ENCODE measurements around the gene NCAPH2. TPM values are rescaled to one million over a fixed set of nuclear protein-coding genes. Genes with fewer than 3 reads are reported as not detected.

Gene NCAPH2
- total and polyA plus RNA-seq, 9 of the 15 experiments (the other 6 are each of a cell fraction or from before 2014, with no cell fraction given): 3.6 to 88.6 (median 32.4) TPM

DNA sequence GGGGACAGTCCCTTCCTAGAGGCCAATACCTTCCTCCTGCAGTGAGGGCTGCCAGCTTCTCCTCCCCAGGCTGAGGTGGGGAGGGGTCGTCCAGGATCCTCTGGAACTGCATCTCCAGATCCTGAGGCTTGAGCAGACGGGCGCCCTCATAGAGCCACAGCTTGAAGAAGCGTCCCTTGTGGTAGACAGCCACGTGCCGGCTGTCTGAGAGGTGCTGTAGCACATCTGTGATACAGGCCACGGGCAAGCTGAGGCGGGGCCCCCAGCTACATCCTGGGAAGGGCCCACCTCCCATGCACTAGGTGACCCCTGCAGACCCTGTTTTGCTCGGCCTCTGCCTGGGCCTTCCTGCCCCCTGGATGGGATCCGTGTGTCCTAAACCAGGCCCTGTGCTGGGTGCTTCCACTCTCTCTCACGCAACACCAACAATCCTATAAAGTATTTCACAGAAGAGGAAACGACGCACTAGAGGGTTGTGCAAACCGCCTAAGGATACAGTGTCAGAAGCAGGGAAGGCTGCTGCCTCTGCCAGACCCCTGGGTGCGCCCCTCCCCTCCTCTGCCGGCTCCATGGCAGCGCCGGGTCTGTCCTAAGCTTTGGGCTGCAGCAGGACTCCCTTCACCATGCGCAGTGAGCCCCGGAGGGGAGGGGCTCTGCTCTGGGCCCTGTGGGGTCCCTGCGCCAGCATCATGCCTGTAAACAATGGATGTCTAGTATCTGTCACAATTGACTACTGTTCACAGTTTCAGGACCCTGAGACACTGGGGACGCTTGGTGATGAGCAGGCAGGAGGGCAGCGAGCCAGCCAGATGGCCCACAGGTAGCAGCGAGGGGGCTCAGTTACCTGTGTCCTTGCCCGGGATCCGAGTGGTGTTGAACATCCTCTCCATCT is 65.7 kb downstream of the NCAPH2 start:
- DNase-seq (ENCODE audit: extremely low read depth in 1 of 4, low spot score in 3 of 4) (no peak), ATAC-seq (no peak), FAIRE-seq (no peak)
- no peaks in the 10 kb centered on the region for H3K9me1 ChIP-seq (ENCODE audit: control insufficient read depth, insufficient read depth, low read length)
- intact Hi-C loops (cut with micrococcal nuclease): no loop called here
- no peaks in the 10 kb centered on the region for H4K20me1 ChIP-seq (replicated peaks; ENCODE audit: control insufficient read depth, insufficient read depth, low read length)
- WGBS (ENCODE audit: insufficient coverage, low coverage, missing lambda C conversion rate): 62% methylated on average over 16 of the region's 26 CpGs
- no peaks in the 10 kb centered on the region for H3K79me2 ChIP-seq (ENCODE audit: control insufficient read depth, insufficient read depth, low read length)
- no peaks in the 10 kb centered on the region for H3K27me3 ChIP-seq (ENCODE audit: control insufficient read depth in 2 of 2, insufficient read depth in 2 of 2, low read length in 2 of 2)
- in situ Hi-C loops (cut with MboI): no loop called here
- BruUV-seq (replicated peaks): no TSS peak
- no peak overlapping the region for H2AFZ ChIP-seq (ENCODE audit: low read depth, low read length)
- no peak overlapping the region for H3K4me2 ChIP-seq (ENCODE audit: insufficient read depth, low read length)
- no peaks in the 10 kb centered on the region for H3K9me3 ChIP-seq (replicated peaks; ENCODE audit: control insufficient read depth, insufficient read depth, low read depth, low read length)
- ChIA-PET POLR2A (interaction anchor here (0.7 to 1.5 kb wide), 4 partner anchors 8 to 88 kb away, joined by 3 to 5 read pairs (median 3); no protein-coding TSS in a partner anchor), CTCF (ENCODE audit: low intra/inter-chr PET ratio) (no interaction called here)
- no peak overlapping the region for H3K4me3 ChIP-seq
- H3K36me3 ChIP-seq (ENCODE audit: control insufficient read depth, insufficient read depth, low read length): no peaks in the 10 kb centered on the region
- peaks cover 0 to 17% of the 10 kb centered on the region in 2 experiments; a peak in 3 of 5 replicates for H3K4me1 ChIP-seq (replicated peaks in 1 of 2; ENCODE audit: control insufficient read depth in 2 of 2, insufficient read depth in 2 of 2, low read length in 2 of 2)
- H3K9ac ChIP-seq (ENCODE audit: insufficient read depth in 1 of 2, low read depth in 2 of 2, low read length in 2 of 2): no peak overlapping the region
- H3K27ac ChIP-seq (ENCODE audit: extremely low read depth, low read depth, low read length): no peak overlapping the region
- TF ChIP-seq, protein P1, sequence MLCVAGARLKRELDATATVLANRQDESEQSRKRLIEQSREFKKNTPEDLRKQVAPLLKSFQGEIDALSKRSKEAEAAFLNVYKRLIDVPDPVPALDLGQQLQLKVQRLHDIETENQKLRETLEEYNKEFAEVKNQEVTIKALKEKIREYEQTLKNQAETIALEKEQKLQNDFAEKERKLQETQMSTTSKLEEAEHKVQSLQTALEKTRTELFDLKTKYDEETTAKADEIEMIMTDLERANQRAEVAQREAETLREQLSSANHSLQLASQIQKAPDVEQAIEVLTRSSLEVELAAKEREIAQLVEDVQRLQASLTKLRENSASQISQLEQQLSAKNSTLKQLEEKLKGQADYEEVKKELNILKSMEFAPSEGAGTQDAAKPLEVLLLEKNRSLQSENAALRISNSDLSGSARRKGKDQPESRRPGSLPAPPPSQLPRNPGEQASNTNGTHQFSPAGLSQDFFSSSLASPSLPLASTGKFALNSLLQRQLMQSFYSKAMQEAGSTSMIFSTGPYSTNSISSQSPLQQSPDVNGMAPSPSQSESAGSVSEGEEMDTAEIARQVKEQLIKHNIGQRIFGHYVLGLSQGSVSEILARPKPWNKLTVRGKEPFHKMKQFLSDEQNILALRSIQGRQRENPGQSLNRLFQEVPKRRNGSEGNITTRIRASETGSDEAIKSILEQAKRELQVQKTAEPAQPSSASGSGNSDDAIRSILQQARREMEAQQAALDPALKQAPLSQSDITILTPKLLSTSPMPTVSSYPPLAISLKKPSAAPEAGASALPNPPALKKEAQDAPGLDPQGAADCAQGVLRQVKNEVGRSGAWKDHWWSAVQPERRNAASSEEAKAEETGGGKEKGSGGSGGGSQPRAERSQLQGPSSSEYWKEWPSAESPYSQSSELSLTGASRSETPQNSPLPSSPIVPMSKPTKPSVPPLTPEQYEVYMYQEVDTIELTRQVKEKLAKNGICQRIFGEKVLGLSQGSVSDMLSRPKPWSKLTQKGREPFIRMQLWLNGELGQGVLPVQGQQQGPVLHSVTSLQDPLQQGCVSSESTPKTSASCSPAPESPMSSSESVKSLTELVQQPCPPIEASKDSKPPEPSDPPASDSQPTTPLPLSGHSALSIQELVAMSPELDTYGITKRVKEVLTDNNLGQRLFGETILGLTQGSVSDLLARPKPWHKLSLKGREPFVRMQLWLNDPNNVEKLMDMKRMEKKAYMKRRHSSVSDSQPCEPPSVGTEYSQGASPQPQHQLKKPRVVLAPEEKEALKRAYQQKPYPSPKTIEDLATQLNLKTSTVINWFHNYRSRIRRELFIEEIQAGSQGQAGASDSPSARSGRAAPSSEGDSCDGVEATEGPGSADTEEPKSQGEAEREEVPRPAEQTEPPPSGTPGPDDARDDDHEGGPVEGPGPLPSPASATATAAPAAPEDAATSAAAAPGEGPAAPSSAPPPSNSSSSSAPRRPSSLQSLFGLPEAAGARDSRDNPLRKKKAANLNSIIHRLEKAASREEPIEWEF (CRISPR knock-in tag; IDR thresholded peaks at IDR 0.05): no peak
- no peak for TF ChIP-seq RBM15 (IDR thresholded peaks at IDR 0.05; ENCODE audit: insufficient read depth, low read length)
- TF ChIP-seq, protein P2, sequence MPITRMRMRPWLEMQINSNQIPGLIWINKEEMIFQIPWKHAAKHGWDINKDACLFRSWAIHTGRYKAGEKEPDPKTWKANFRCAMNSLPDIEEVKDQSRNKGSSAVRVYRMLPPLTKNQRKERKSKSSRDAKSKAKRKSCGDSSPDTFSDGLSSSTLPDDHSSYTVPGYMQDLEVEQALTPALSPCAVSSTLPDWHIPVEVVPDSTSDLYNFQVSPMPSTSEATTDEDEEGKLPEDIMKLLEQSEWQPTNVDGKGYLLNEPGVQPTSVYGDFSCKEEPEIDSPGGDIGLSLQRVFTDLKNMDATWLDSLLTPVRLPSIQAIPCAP (CRISPR knock-in tag; IDR thresholded peaks at IDR 0.05; ENCODE audit: borderline replicate concordance): no peak
- no peak for TF ChIP-seq TRIM24 (IDR thresholded peaks at IDR 0.05)
- TF ChIP-seq, protein P3, sequence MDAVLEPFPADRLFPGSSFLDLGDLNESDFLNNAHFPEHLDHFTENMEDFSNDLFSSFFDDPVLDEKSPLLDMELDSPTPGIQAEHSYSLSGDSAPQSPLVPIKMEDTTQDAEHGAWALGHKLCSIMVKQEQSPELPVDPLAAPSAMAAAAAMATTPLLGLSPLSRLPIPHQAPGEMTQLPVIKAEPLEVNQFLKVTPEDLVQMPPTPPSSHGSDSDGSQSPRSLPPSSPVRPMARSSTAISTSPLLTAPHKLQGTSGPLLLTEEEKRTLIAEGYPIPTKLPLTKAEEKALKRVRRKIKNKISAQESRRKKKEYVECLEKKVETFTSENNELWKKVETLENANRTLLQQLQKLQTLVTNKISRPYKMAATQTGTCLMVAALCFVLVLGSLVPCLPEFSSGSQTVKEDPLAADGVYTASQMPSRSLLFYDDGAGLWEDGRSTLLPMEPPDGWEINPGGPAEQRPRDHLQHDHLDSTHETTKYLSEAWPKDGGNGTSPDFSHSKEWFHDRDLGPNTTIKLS (IDR thresholded peaks at IDR 0.05; ENCODE audit: borderline replicate concordance, low read depth): no peak
- TF ChIP-seq ZNF717 (CRISPR knock-in tag; IDR thresholded peaks at IDR 0.05): no peak
- TF ChIP-seq SAFB2 (IDR thresholded peaks at IDR 0.05; ENCODE audit: borderline replicate concordance, low read depth, low read length, severe bottlenecking): no peak
- no peak for TF ChIP-seq SMARCA4 (IDR thresholded peaks at IDR 0.05)
- no peak for TF ChIP-seq CREM (IDR thresholded peaks at IDR 0.05; ENCODE audit: low read depth)
- TF ChIP-seq, protein P4, sequence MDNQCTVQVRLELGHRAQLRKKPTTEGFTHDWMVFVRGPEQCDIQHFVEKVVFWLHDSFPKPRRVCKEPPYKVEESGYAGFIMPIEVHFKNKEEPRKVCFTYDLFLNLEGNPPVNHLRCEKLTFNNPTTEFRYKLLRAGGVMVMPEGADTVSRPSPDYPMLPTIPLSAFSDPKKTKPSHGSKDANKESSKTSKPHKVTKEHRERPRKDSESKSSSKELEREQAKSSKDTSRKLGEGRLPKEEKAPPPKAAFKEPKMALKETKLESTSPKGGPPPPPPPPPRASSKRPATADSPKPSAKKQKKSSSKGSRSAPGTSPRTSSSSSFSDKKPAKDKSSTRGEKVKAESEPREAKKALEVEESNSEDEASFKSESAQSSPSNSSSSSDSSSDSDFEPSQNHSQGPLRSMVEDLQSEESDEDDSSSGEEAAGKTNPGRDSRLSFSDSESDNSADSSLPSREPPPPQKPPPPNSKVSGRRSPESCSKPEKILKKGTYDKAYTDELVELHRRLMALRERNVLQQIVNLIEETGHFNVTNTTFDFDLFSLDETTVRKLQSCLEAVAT (IDR thresholded peaks at IDR 0.05): no peak
- no peak for TF ChIP-seq POLR2AphosphoS5 (IDR thresholded peaks at IDR 0.05; ENCODE audit: control insufficient read depth, insufficient read depth, low read depth, low read length)
- no peak for TF ChIP-seq SMC3 (conservative IDR thresholded peaks at IDR 0.05; ENCODE audit: insufficient read depth, low read depth, low read length)
